Left ventricle myocardium superior (tissue), 1 donor: ENCODE results near the gene RPS6KA2. TPM values are rescaled to one million over a fixed set of nuclear protein-coding genes. Genes with fewer than 3 reads are reported as not detected.
"Not testable (repeated sequence)": the region's sequence is repeated elsewhere in the genome, so short reads cannot be mapped to it uniquely, and the experiment has no call there.

Experiments used
- ATAC-seq: fragments of 200-7000 bp; cut with Tn5 transposase; one replicate; pipeline ENCODE4 v1.9.1; 2020; ENCODE audit warnings: mild to moderate bottlenecking, moderate library complexity
- DNase-seq: peaks from one replicate; pipeline ENCODE4 v3.0.0-alpha.2; 2020
- intact Hi-C: fragments of 100-400 bp; cut with micrococcal nuclease; formaldehyde crosslinking; loops from one replicate; pipeline ENCODE4 v1.11.0; 2022
- microRNA-seq: library from miRNA; unstranded; fragments of <30 nt; microRNA quantifications from one replicate; pipeline ENCODE4 v1.2.0, GENCODE V29; 2020; ENCODE audit warnings: borderline number of aligned reads
- total RNA-seq: library from RNA; stranded (reverse); fragmentation: NEBNext Ultra II Directional; extraction: Animal tissue kit (Norgen Biotek cat#: 25700); gene quantifications from one replicate; pipeline ENCODE4 v1.2.1, GENCODE V29; 2021
- donor health status: DM: no; HTN: yes; CAD: no; lungs with severe emphysema.

Gene RPS6KA2
- total RNA-seq, 1 donor from 2014 or later: 63.4 TPM

DNA sequence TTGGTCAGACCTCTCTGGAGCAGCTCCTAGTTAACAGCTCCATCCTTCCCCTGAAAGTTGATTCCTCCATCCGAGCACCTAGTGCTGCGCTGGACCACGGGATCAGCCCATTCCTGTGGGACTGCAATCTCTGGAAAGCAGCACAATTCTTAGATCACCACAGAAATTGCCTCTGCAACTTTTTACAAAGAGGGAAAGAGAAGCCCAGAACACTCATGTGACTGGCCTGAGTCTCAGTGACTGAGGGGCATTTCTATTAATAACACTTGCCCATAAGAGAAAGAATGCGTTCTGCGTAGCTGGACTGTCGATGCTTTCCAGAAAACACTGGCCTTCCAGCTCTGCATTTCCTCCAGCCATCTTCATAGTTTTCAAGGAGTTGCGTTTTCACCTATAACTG is 262.6 kb downstream of the RPS6KA2 start:
- peak; percentile 84 for ATAC-seq
- DNase-seq: no peak
- intact Hi-C loops: no loop called here

DNA sequence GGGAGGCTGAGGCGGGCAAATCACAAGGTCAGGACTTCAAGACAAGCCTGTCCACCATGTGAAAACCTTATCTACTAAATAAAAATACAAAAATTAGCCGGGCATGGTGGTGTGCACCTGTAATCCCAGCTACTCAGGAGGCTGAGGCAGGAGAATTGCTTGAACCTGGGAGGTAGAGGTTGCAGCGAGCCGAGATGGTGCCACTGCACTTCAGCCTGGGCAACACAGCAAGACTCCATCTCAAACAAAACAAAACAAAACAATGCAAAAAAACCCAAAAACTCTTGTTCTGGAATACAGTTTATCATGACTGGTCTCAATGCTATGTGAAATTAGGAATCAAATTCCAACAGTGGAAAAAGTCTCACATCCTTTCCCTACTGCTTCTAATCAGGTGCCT is 264.6 kb downstream of the RPS6KA2 start:
- DNase-seq, ATAC-seq, intact Hi-C loops: not testable (repeated sequence)

DNA sequence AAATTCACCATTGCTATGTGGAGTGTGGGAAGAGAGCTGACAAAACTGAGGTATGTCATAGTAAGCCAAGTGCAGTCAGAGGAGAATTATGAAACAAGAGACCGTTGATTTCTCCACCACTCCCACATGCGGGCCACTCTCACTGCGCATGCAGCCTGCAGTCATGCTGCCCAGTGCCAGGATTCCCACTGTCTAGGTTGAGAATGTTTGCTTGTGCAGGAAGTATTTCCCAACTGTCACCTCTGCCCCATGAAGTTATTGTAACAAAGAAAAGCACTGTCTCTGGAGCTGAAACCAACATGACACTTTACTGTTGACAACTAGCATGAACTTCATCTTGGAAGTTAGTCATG is 266.0 kb downstream of the RPS6KA2 start:
- DNase-seq: peak; percentile 62
- intact Hi-C loops: no loop called here
- ATAC-seq: peak; percentile 59

DNA sequence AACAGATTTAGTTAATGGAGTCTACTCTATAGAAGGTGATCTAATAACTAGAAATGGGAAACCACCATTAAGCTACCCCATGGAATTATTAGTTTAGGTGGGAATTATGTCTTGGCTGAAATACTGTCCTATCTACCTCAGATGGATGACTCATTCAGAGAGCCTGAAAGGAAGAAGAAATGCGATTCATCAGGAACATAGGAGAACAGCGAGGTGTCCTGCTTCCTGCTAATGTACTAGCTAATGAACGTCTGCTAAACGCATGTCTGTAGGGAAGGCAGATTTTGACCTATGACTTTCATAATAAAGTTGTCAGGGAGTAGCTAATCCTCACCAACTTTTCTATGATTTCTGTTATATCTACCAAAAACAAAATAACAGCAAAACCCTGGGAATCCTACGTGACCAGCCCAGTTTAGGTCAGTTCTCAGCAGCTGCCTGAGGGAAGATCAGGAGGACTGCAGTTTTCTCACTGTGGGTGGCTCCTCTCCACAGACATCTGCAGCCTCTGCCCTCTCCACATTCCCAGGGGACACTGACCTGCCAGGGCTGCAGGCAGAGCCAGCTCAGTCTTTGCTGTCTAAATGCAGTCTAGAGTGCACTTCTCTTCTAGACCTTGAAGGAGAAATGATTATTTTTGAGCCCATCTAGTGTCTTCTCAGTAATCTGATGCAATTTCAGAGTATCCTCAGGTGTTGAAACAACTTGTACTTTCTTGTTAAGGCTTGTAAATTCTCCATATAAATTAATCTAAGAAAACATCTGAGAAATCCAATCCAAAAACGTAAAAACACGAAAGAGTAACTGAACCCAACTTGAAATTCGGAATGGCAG is 266.6 kb downstream of the RPS6KA2 start:
- DNase-seq: no peak
- intact Hi-C loops: no loop called here
- ATAC-seq: peak; percentile 33

Small RNA genes within 50 kb of the gene (microRNA-seq; reads per million reads assigned to microRNA genes)
- gene MIR1913: not detected

Other genes with a start within 250 kb of the RPS6KA2 start
- gene MPC1, start 244.3 kb downstream of the RPS6KA2 start, total RNA-seq: 411 TPM
- gene RAMACL, start 40.6 kb downstream of the RPS6KA2 start, total RNA-seq: 0.67 TPM